ENCODE measurements around the gene SLCO3A1.
"Not testable (repeated sequence)": the region's sequence is repeated elsewhere in the genome, so short reads cannot be mapped to it uniquely, and the experiment has no call there.

The SLCO3A1 gene

GRCh38 chr15:92035551-92035950, 182.0 kb downstream of the SLCO3A1 start:
- no peak for DNase-seq (ENCODE audit: low read depth)

GRCh38 chr15:92035961-92036360, 182.5 kb downstream of the SLCO3A1 start:
- DNase-seq (ENCODE audit: low read depth), result no peak

GRCh38 chr15:92037491-92037890, 184.0 kb downstream of the SLCO3A1 start:
- no peak for DNase-seq (ENCODE audit: low read depth)

- DNase-seq (ENCODE audit: low read depth), result no peak
These were observed 186.8 kb downstream of the SLCO3A1 start for GRCh38 chr15:92040350-92040749.

GRCh38 chr15:92041371-92041770, 187.9 kb downstream of the SLCO3A1 start:
- DNase-seq (ENCODE audit: low read depth), result no peak

- DNase-seq (ENCODE audit: low read depth), result no peak
These were observed 189.8 kb downstream of the SLCO3A1 start for GRCh38 chr15:92043283-92043682.

GRCh38 chr15:92044203-92044909, 190.8 kb downstream of the SLCO3A1 start:
- DNase-seq (ENCODE audit: low read depth), result no peak

GRCh38 chr15:92047900-92048299, 194.4 kb downstream of the SLCO3A1 start:
- no peak for DNase-seq (ENCODE audit: low read depth)

- no peak for DNase-seq (ENCODE audit: low read depth)
These were observed 195.2 kb downstream of the SLCO3A1 start for GRCh38 chr15:92048739-92049138.

GRCh38 chr15:92049290-92049989, 195.9 kb downstream of the SLCO3A1 start:
- no peak for DNase-seq (ENCODE audit: low read depth)

- DNase-seq (ENCODE audit: low read depth), result no peak
These were observed 196.9 kb downstream of the SLCO3A1 start for GRCh38 chr15:92050220-92050898.

- no peak for DNase-seq (ENCODE audit: low read depth)
These were observed 198.2 kb downstream of the SLCO3A1 start for GRCh38 chr15:92051716-92052115.

GRCh38 chr15:92053753-92054316, 200.3 kb downstream of the SLCO3A1 start:
- no peak for DNase-seq (ENCODE audit: low read depth)

GRCh38 chr15:92056875-92057274, 203.4 kb downstream of the SLCO3A1 start:
- DNase-seq (ENCODE audit: low read depth), result no peak

GRCh38 chr15:92059036-92059970, 205.8 kb downstream of the SLCO3A1 start:
- DNase-seq (ENCODE audit: low read depth), result no peak

- not testable (repeated sequence) for DNase-seq (ENCODE audit: low read depth)
These were observed 206.4 kb downstream of the SLCO3A1 start for GRCh38 chr15:92059971-92060311.

GRCh38 chr15:92061511-92062195, 208.1 kb downstream of the SLCO3A1 start:
- no peak for DNase-seq (ENCODE audit: low read depth)

- DNase-seq (ENCODE audit: low read depth), result no peak
These were observed 209.0 kb downstream of the SLCO3A1 start for GRCh38 chr15:92062505-92062904.

GRCh38 chr15:92068121-92068520, 214.6 kb downstream of the SLCO3A1 start:
- no peak for DNase-seq (ENCODE audit: low read depth)

- peak; percentile 13 for DNase-seq (ENCODE audit: low read depth)
These were observed 216.1 kb downstream of the SLCO3A1 start for GRCh38 chr15:92069308-92070250.
